OCI-LY1 (cell line): Measurements from ENCODE around the gene MCHR2.

ENCODE experiments used
- EZH2 ChIP-seq: fragments of 200-600 bp; sonication (generic), shearing (Covaris generic); IDR thresholded peaks from 2 replicates; pipeline ENCODE4 v1.8.0; 2017; ENCODE audit warnings: borderline replicate concordance, mixed run types, mild to moderate bottlenecking, antibody characterized with exemption, low read length, moderate library complexity, mixed read lengths
- TF ChIP-seq, protein P1 (sequence below): fragments of 200-600 bp; sonication (generic), shearing (Covaris generic); IDR thresholded peaks from 2 replicates; pipeline ENCODE4 v1.5.1; 2017; ENCODE audit warnings: mild to moderate bottlenecking, antibody characterized with exemption, low read length, moderate library complexity, mixed read lengths

DNA sequence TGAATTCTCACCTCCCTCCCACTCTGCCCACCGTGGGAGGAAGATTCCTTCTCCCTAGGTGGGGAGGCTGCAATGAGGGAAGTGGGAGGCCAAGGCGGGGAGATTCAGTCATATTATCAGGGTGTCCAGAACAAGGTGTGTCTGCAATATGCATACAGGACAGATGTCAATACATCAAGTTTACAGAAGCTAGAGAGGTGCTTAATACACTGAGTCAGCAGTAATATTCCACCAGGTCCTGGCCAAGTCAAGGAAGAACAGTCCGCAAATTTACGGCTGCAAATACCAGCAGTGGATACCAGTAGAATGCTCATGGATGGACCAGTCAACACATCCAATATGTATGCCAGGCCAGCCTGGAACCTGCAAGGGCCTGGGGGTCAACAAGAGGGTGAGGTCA is 119.0 kb downstream of the MCHR2 start:
- TF ChIP-seq, protein P1, sequence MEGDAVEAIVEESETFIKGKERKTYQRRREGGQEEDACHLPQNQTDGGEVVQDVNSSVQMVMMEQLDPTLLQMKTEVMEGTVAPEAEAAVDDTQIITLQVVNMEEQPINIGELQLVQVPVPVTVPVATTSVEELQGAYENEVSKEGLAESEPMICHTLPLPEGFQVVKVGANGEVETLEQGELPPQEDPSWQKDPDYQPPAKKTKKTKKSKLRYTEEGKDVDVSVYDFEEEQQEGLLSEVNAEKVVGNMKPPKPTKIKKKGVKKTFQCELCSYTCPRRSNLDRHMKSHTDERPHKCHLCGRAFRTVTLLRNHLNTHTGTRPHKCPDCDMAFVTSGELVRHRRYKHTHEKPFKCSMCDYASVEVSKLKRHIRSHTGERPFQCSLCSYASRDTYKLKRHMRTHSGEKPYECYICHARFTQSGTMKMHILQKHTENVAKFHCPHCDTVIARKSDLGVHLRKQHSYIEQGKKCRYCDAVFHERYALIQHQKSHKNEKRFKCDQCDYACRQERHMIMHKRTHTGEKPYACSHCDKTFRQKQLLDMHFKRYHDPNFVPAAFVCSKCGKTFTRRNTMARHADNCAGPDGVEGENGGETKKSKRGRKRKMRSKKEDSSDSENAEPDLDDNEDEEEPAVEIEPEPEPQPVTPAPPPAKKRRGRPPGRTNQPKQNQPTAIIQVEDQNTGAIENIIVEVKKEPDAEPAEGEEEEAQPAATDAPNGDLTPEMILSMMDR: no peak
- TF ChIP-seq EZH2: no peak
